ENCODE data around the gene SESN2.
A peak's percentile ranks its signal among the peaks of the same experiment; 100 is the strongest.

Gene SESN2, protein sequence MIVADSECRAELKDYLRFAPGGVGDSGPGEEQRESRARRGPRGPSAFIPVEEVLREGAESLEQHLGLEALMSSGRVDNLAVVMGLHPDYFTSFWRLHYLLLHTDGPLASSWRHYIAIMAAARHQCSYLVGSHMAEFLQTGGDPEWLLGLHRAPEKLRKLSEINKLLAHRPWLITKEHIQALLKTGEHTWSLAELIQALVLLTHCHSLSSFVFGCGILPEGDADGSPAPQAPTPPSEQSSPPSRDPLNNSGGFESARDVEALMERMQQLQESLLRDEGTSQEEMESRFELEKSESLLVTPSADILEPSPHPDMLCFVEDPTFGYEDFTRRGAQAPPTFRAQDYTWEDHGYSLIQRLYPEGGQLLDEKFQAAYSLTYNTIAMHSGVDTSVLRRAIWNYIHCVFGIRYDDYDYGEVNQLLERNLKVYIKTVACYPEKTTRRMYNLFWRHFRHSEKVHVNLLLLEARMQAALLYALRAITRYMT

DNA sequence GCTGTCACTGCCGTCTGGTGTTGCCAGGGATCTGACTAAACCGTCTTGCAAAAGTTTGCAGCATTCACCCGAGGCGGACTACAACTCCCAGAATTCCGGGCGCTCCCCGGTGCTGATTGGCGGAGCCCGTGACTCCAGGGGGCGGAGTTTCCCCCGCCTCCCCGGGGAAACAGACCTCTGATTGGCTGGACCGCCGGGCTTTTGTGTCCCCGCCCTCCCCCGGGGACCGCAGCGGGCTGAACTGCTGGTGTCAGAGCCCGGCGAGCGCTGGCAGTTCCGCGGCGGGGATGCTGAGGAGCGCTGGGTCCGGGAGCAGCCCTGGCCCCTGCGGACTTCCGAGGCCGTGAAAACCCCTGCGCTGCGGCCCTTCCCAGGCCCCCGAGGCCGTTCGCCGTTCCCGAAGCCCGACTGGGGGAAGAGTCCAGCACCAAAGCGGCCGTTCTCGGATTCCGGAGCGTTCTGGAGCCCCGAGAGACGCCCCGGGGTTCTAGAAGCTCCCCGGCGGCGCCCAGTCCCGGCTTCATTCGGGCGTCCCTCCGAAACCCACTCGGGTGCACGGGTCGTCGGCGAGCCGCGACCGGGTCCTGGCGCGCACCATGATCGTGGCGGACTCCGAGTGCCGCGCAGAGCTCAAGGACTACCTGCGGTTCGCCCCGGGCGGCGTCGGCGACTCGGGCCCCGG, at the start of gene SESN2:
Gene SESN2 (plus strand): TSS at position 267 of the 682 bp plus-strand sequence. CDS start 330 bp downstream, at position 597.
- peak; percentile 98 for DNase-seq

GRCh38 chr1:28209700-28210099, 49.6 kb upstream of the SESN2 start:
- no peak for DNase-seq

- no peak for DNase-seq
These were observed 46.0 kb upstream of the SESN2 start for GRCh38 chr1:28213315-28213714.

- no peak for DNase-seq
These were observed 30.2 kb upstream of the SESN2 start for GRCh38 chr1:28229089-28229488.

- no peak for DNase-seq
These were observed 29.3 kb upstream of the SESN2 start for GRCh38 chr1:28229996-28230395.

DNA sequence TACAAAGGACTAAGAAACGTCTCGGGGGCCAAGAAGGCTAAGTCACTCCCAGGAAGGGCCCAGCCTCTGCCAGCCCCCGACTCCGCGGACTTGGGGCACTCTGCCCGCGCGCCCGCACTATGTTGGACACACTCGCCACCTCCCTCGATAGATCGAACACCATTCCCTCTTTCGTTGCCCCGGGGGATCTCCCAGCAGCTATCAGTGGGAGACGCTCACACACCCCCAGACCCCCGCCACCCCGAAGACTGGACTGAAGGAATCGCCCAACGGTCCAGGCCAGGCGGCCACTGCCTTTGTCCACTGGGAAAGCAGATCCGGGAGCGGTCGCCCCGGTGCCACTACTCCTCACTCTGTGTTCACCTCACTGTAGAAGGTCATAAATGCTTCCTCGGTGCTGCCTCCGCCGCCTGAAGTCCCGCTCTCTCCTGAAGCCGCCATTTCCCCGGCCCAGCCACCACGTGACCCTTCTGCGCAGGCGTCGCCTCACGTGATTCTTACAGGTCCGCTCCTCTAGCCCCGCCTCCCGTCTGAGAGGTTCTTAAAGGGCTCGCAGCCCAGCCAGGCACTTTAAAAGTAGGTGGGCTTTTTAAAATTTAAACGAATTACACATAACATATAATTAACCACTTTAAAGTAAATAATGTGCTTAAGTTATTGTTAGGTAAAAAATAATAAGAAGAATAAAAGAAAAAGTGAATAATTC, 26.6 kb upstream of the SESN2 start, which contains the start of gene DNAJC8:
Gene DNAJC8 (minus strand): TSS at position 472 of the 706 bp plus-strand sequence. CDS start 31 bp downstream, at position 441.
- peak; percentile 93 for DNase-seq

- DNase-seq, result no peak
These were observed 26.1 kb upstream of the SESN2 start for GRCh38 chr1:28233264-28233606.

GRCh38 chr1:28235755-28236655, 23.3 kb upstream of the SESN2 start, which contains the start of gene ATP5IF1:
Gene ATP5IF1, plus strand, starts transcription at chr1:28236124. Its CDS starts 60 bp downstream, at chr1:28236184.
- DNase-seq, result peak; percentile 99

DNA sequence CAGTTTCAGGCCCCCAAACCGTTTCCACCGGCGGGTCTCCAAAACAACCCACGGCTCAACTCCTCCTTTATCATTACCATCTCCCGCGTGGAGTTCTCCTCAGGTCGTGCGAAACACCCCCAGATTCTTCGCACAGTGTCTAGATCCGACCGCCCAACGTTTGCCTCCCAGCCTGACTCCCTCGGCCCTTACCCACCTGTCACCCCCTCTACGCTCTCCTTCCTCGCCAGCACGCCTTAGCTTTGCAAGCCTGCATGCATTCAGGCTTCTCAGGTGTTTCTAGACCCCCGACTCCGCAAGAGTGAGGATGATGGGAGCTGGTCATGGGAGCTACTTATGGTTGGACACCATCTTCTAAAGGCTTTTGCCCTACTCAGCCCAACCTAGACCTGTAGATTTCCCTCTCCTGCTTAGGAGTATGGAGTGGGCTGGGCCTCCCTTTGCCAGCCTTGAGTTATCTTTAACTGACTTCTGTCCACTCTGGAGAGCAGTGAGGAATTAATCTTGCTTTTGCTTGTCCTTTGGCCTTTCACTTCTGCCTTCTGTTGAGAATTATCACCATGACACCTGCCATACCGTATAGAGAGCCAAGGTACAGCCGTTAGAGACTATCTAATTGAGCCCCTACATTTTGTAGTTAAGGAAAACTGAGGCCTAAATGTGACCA, 22.5 kb upstream of the SESN2 start:
- peak; percentile 43 for DNase-seq

DNA sequence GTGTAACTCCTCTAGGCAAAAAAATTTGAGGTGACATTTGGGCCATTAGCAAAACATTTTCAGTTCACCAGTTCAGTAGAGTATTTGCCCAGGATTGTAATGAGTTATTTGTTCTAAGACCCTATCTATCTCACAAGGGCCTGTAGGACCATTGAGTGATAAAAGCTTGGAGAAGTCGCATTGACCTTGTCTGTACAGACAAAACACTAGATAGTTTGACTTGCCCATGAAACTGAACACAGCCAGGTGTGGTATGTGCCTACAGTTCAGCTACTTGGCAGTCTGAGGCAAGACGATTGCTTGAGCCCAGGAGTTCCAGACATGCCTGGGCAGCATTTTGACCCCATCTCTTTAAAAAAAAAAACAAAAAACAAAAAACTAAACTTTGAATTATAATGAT, 20.3 kb upstream of the SESN2 start:
- no peak for DNase-seq

DNA sequence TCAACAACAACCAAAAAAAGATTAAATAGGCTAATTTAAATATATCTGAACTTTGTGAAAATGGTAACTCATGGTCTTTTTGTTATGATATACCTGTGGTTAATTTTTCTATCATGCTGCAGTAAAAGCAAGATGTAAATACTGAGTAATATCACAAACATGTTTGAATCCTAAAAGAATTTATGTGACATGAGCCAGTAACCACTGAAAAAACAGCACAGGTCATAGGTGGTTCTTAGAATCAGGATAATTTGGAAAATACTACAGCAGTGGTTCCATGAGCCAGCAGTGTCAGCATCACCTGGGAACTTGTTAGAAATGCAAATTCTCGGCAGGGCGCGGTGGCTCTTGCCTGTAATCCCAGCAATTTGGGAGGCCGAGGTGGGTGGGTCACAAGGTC, 19.3 kb upstream of the SESN2 start:
- DNase-seq, result no peak

DNA sequence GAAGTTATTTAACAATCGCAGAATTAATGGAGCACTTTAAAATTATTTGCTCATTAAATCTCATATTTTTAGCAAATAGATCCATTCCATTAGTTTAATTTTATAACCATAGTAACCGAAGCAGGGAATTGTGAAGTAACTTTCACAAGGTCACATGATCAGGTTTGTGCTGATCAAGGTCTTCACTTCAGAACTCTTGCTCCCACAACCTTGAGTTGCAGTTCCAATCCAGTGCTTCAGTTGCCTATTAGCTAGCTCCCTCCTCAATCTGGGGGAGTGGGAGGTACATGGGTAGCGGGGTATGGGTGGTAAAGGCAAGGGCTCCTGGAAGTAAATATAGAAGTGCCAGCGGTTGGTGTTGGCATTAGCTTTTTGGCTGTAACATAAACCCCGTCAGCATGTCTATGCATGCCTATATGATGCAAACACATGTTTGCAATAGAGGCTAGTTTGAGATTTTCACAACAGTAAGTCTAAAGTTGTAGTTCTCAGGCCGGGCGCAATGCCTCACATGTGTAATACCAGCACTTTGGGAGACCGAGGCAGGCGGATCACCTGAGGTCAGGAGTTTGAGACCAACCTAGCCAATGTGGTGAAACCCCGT, 17.6 kb upstream of the SESN2 start:
- no peak for DNase-seq

- DNase-seq, result no peak
These were observed 15.5 kb upstream of the SESN2 start for GRCh38 chr1:28243685-28244311.

GRCh38 chr1:28244549-28245251, 14.6 kb upstream of the SESN2 start:
- no peak for DNase-seq

- DNase-seq, result peak; percentile 54
These were observed 12.9 kb upstream of the SESN2 start for GRCh38 chr1:28246427-28246832.

- DNase-seq, result no peak
These were observed 11.6 kb upstream of the SESN2 start for GRCh38 chr1:28247612-28248272.

DNA sequence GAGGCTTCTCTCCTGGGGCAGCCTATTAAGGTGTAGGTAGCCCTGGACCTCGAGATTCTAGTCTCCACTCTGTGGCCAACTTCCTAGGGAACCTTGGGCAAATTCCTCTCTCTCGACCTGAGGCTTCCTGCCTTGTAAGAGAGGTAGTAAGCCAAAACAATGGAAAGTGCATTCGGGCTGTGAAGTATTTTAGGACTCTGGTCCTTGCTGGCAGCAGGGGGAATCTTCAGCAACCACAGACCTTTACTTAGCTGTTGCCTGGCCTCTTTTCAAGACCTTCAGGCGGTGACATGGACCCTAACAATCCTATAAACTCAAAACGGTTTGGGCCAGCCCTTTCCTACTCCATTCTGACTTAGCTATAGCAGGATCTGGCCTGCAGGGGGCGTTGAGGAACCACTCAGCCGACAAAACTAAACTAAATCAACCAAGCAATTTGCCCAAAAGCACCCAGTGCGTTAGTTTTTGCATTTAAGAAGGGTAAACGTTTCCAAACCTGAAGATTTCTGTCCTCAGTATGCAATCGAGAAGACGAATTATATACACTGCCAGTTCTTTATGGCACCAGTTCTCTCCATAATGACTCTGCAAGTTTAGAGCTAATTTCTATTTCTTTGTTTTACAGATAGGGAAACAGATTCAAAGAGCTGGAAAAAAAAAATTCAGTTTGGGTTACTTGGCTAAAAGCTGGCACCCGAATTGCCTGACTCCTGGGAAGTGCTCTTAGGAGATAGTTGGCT, 10.9 kb upstream of the SESN2 start:
- DNase-seq, result peak; percentile 76

DNA sequence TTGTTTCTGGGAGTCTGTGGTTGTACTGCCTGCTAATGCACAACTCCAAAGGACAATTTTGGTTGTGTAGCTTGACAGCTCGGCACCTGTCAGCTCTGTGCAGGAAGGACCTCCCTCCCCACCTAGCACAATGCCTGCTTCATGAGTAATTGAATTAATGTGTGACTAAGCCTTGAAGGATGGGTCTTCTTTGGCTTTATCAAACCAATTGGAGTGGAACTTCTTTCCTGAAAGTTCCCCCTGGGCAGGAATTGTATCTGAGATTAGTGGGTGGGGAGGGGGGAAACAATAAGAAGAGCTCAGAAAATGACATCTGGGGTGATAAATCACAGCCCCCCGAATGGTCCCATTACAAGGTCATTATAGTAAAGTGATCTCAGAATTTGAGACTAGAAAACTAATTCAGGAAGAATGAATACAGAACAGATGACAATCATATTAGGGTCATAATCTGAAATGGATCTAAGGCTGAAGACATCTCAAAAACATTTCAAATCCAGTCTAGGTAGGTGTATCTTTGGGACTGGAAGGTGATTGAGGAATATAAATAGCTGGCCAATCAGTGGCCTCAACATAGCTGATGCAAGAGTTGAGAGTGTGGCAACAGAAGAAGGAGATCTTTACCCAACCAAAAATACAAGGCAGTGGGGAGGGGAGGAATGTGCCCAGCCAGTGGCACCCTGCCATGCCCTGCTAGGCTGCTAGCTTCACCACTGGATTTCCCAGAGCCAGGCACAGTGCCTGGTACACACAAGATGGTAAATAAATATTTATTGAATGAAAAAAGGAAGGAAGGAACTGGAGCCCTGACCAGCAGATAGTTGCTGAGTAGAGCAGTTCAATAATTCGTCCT, 10.1 kb upstream of the SESN2 start:
- peak; percentile 13 for DNase-seq
